H1 (cell line): ENCODE measurements around the gene MGLL. TPM values are rescaled to one million over a fixed set of nuclear protein-coding genes. Genes with fewer than 3 reads are reported as not detected.

Experiments
- CTCF ChIA-PET: fragments of 300-600 bp; sonication (Branson Sonifier 250); formaldehyde crosslinking; loops from one replicate; lab custom pipeline; 2021; ENCODE audit not compliant: partially characterized antibody; lab: Charles Lee
- POLR2A ChIA-PET: fragments of 300-600 bp; sonication (Branson Sonifier 250); formaldehyde crosslinking; loops from one replicate; lab custom pipeline; 2021; ENCODE audit warnings: inconsistent platforms; ENCODE audit not compliant: partially characterized antibody; lab: Charles Lee
- DNase-seq, 2 experiments: peaks; one replicate each; pipeline versions ENCODE4 v3.0.0 to v3.0.0-alpha.2; 2010 to 2022; ENCODE audit warnings: low spot score in 2 of 2, low read depth in 1 of 2, mixed read lengths in 1 of 2
- FAIRE-seq: peaks from 2 replicates; lab custom pipeline; 2011; peaks lifted over from hg19 to GRCh38; lab: Jason Lieb, UNC
- H2AFZ ChIP-seq: 2 replicates; pipeline ENCODE4 v1.8.1; 2012; ENCODE audit warnings: low read length, inconsistent platforms
- H2AK5ac ChIP-seq: 2 replicates; pipeline ENCODE4 v1.6.1; 2013; ENCODE audit warnings: low read depth, low read length
- H2BK120ac ChIP-seq: replicated peaks from 2 replicates; pipeline ENCODE3; 2013; ENCODE audit warnings: low read depth, low read length, inconsistent platforms
- H2BK12ac ChIP-seq: 2 replicates; pipeline ENCODE4 v1.6.1; 2013; ENCODE audit warnings: low read depth, low read length
- H2BK15ac ChIP-seq: 2 replicates; pipeline ENCODE4 v1.6.1; 2013; ENCODE audit warnings: low read length
- H2BK20ac ChIP-seq: 2 replicates; pipeline ENCODE4 v1.6.1; 2013; ENCODE audit warnings: low read length
- H2BK5ac ChIP-seq: 2 replicates; pipeline ENCODE4 v1.6.1; 2013; ENCODE audit warnings: low read depth, low read length
- H3K14ac ChIP-seq: 2 replicates; pipeline ENCODE4 v1.6.1; 2013; ENCODE audit warnings: inconsistent platforms; ENCODE audit not compliant: insufficient read length
- H3K18ac ChIP-seq: 2 replicates; pipeline ENCODE4 v1.6.1; 2013; ENCODE audit warnings: low read length; ENCODE audit errors: extremely low read depth
- H3K23ac ChIP-seq: 2 replicates; pipeline ENCODE4 v1.6.1; 2013; ENCODE audit warnings: inconsistent platforms; ENCODE audit not compliant: insufficient read length
- H3K23me2 ChIP-seq: 2 replicates; pipeline ENCODE4 v1.6.1; 2013; ENCODE audit warnings: low read depth, low read length
- H3K27ac ChIP-seq: 2 replicates; pipeline ENCODE4 v1.6.1; 2011; ENCODE audit warnings: low read depth, low read length, inconsistent platforms
- H3K27me3 ChIP-seq, 4 experiments: replicated peaks in 1 of 4; 1 replicate in 1 of 4; 2 replicates in 3 of 4; pipeline versions ENCODE4 v1.6.1 to v1.8.1; 2011 to 2013; ENCODE audit warnings: low read length in 3 of 4, mild to moderate bottlenecking in 3 of 4, inconsistent platforms in 2 of 4, mixed read lengths in 2 of 4, moderate library complexity in 1 of 4; ENCODE audit not compliant: control insufficient read depth in 3 of 4, insufficient read depth in 3 of 4; ENCODE audit errors: extremely low read depth in 1 of 4
- H3K36me3 ChIP-seq, 4 experiments: 2 replicates each; pipeline versions ENCODE4 v1.6.1 to v1.8.1; 2011 to 2013; ENCODE audit warnings: mild to moderate bottlenecking in 4 of 4, low read length in 3 of 4, moderate library complexity in 2 of 4, control low read depth in 1 of 4, inconsistent platforms in 1 of 4; ENCODE audit not compliant: insufficient read depth in 4 of 4, control insufficient read depth in 2 of 4
- H3K4ac ChIP-seq: replicated peaks from 2 replicates; pipeline ENCODE3; 2013; ENCODE audit warnings: low read length, low read depth, mixed read lengths, inconsistent platforms; ENCODE audit not compliant: insufficient read length
- H3K4me1 ChIP-seq, 4 experiments: replicated peaks in 1 of 4; 1 replicate in 1 of 4; 2 replicates in 3 of 4; pipeline versions ENCODE4 v1.6.1 to v1.8.1; 2011 to 2013; ENCODE audit warnings: low read length in 3 of 4, inconsistent platforms in 2 of 4, mixed read lengths in 1 of 4; ENCODE audit not compliant: insufficient read depth in 4 of 4, control insufficient read depth in 3 of 4
- H3K4me2 ChIP-seq, 2 experiments: 2 replicates each; pipeline versions ENCODE4 v1.6.1 to v1.8.1; 2011 to 2013; ENCODE audit warnings: low read depth in 2 of 2, low read length in 2 of 2, control low read depth in 1 of 2, inconsistent platforms in 1 of 2, mild to moderate bottlenecking in 1 of 2; ENCODE audit not compliant: insufficient read depth in 1 of 2
- H3K4me3 ChIP-seq, 4 experiments: fragments of 200-600, 300-600 bp in 1 of 4; sonication (generic), shearing (Covaris generic), sonication (Bioruptor Twin) in 1 of 4; 2 replicates each; pipeline versions ENCODE4 v1.5.1 to v1.8.1; 2011 to 2016; ENCODE audit warnings: low read length in 4 of 4, low read depth in 3 of 4, control low read depth in 2 of 4, inconsistent platforms in 2 of 4, mild to moderate bottlenecking in 2 of 4, mixed read lengths in 1 of 4, moderate library complexity in 1 of 4; ENCODE audit not compliant: insufficient read depth in 2 of 4; ENCODE audit errors: extremely low read depth in 1 of 4
- H3K56ac ChIP-seq: replicated peaks from 2 replicates; pipeline ENCODE3; 2013; ENCODE audit warnings: low read depth, mild to moderate bottlenecking, mixed read lengths, low read length, inconsistent platforms; ENCODE audit not compliant: insufficient read length
- H3K79me1 ChIP-seq: 2 replicates; pipeline ENCODE4 v1.6.1; 2013; ENCODE audit warnings: low read depth, low read length, control low read depth
- H3K79me2 ChIP-seq, 2 experiments: 2 replicates each; pipeline versions ENCODE4 v1.6.1 to v1.8.1; 2012 to 2013; ENCODE audit warnings: low read length in 2 of 2, mild to moderate bottlenecking in 2 of 2, inconsistent platforms in 1 of 2; ENCODE audit not compliant: insufficient read depth in 2 of 2, control insufficient read depth in 1 of 2
- H3K9ac ChIP-seq, 4 experiments: replicated peaks in 1 of 4; 1 replicate in 1 of 4; 2 replicates in 3 of 4; pipeline versions ENCODE4 v1.6.1 to v1.8.1; 2011 to 2013; ENCODE audit warnings: low read depth in 3 of 4, low read length in 3 of 4, control low read depth in 2 of 4, mild to moderate bottlenecking in 2 of 4, moderate library complexity in 2 of 4, inconsistent platforms in 1 of 4; ENCODE audit errors: extremely low read depth in 1 of 4
- H3K9me3 ChIP-seq, 2 experiments: 2 replicates each; pipeline versions ENCODE4 v1.6.1 to v1.8.1; 2012 to 2013; ENCODE audit warnings: mild to moderate bottlenecking in 2 of 2, moderate library complexity in 2 of 2, control low read depth in 1 of 2, inconsistent platforms in 1 of 2, low read depth in 1 of 2, low read length in 1 of 2, mixed read lengths in 1 of 2; ENCODE audit not compliant: insufficient read depth in 2 of 2
- H4K20me1 ChIP-seq, 2 experiments: replicated peaks in 1 of 2; 2 replicates each; pipeline versions ENCODE3 to v1.8.1; 2011 to 2013; ENCODE audit warnings: inconsistent platforms in 2 of 2, low read length in 2 of 2, mild to moderate bottlenecking in 1 of 2; ENCODE audit not compliant: insufficient read depth in 2 of 2, control insufficient read depth in 1 of 2
- H4K5ac ChIP-seq: 2 replicates; pipeline ENCODE4 v1.6.1; 2013; ENCODE audit warnings: low read length, low read depth, mixed read lengths, inconsistent platforms; ENCODE audit not compliant: insufficient read length
- H4K8ac ChIP-seq: 2 replicates; pipeline ENCODE4 v1.8.0; 2013; ENCODE audit warnings: mild to moderate bottlenecking, moderate library complexity, low read length, inconsistent platforms; ENCODE audit not compliant: insufficient read depth; ENCODE audit errors: extremely low read depth
- H4K91ac ChIP-seq: replicated peaks from 2 replicates; pipeline ENCODE3; 2013; ENCODE audit warnings: low read length, mixed read lengths, inconsistent platforms; ENCODE audit not compliant: insufficient read length
- BCL11A ChIP-seq, 2 experiments: IDR thresholded peaks; one replicate each; pipeline ENCODE4 v1.6.1; 2011; ENCODE audit warnings: low read depth in 2 of 2, low read length in 2 of 2, mild to moderate bottlenecking in 2 of 2
- EGR1 ChIP-seq: IDR thresholded peaks from 2 replicates; pipeline ENCODE4 v1.6.1; 2011; ENCODE audit warnings: low read depth, low read length, borderline replicate concordance
- HDAC2 ChIP-seq, 2 experiments: fragments of 300-600 bp in 1 of 2; sonication (generic) in 1 of 2; IDR thresholded peaks; 2 replicates each; pipeline ENCODE4 v1.6.1; 2011 to 2012; ENCODE audit warnings: low read depth in 2 of 2, low read length in 2 of 2, mild to moderate bottlenecking in 2 of 2, moderate library complexity in 2 of 2, borderline replicate concordance in 1 of 2, inconsistent platforms in 1 of 2
- NANOG ChIP-seq: IDR thresholded peaks from 2 replicates; pipeline ENCODE4 v1.6.1; 2011; ENCODE audit warnings: low read length, low read depth, mild to moderate bottlenecking, inconsistent platforms; ENCODE audit not compliant: insufficient read depth, poor library complexity, severe bottlenecking
- RFX5 ChIP-seq: IDR thresholded peaks from 2 replicates; pipeline ENCODE4 v1.6.1; 2011; ENCODE audit warnings: low read depth, low read length, improper control_type of control experiment, borderline replicate concordance
- YY1 ChIP-seq: IDR thresholded peaks from 2 replicates; pipeline ENCODE4 v1.6.1; 2011; ENCODE audit warnings: low read depth, mild to moderate bottlenecking, low read length
- ZNF274 ChIP-seq: IDR thresholded peaks from 2 replicates; pipeline ENCODE4 v1.7.0; 2012; ENCODE audit warnings: low read length, borderline replicate concordance; ENCODE audit errors: extremely low read depth
- whole genome bisulfite sequencing, 2 experiments: shearing (Covaris generic) in 1 of 2; methylation state at CpG; one replicate each; pipeline versions ENCODE4 v1.1.6 to v1.1.7; 2013 to 2015; ENCODE audit warnings: low lambda C conversion rate in 2 of 2, mixed read lengths in 2 of 2, inconsistent platforms in 1 of 2, low coverage in 1 of 2, missing lambda C conversion rate in 1 of 2; ENCODE audit not compliant: insufficient replicate concordance in 2 of 2, insufficient coverage in 1 of 2, insufficient read length in 1 of 2; ENCODE audit errors: extremely low coverage in 1 of 2, missing lambda C conversion rate in 1 of 2; 5-methylcytosine and 5-hydroxymethylcytosine counted together
- polyA plus RNA-seq, 7 experiments: library from polyadenylated mRNA; depleted of rRNA in 3 of 7; stranded (reverse) in 5 of 7; unstranded in 2 of 7; fragments of >200 nt in 5 of 7; fragments of 200-250 nt in 2 of 7; gene quantifications; 1 replicate in 5 of 7; 2 replicates in 1 of 7; 4 replicates in 1 of 7; pipeline versions ENCODE4 v1.2.1 to v1.2.3, GENCODE V29; 2011 to 2013; ENCODE audit warnings: missing spikeins in 2 of 7, mixed read lengths in 2 of 7
- total RNA-seq: library from RNA; stranded (reverse); fragmentation: NEBNext Ultra II Directional; extraction: Animal tissue kit (Norgen Biotek cat#: 25700); gene quantifications from 2 replicates; pipeline ENCODE4 v1.2.1, GENCODE V29; 2021

Gene MGLL
- total and polyA plus RNA-seq, 2 of the 8 experiments (the other 6 are each of a cell fraction or from before 2014, with no cell fraction given) = 0.05 to 0.34 TPM

DNA sequence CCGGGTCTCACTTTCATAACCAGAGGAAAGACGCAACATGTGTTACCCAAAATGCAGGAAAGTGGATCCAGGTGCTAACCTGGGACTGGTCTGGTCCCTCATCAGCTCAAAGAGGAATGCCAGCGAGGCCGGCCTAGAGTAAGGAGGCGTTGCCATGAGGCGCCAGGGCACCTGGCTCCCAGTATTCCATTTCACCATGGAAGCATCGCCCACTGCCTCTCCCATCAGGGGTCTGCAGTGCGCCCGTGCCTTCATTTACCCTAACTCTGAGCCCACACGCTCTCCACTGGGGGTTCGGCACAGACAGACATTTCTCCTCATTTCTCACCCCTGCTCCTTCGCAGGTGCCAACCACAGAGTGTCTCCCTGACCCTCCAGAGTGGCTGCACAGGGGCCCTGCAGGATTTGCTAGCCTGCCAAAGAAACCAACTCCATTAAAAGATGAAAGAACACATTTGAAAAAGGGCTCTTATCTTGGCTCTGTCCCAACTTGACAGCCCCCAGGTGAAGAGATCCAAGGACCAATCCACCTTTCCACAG is 88.1 kb downstream of the MGLL start:
- no peaks in the 10 kb centered on the region for H3K9me3 ChIP-seq
- H2BK12ac ChIP-seq = no peak overlapping the region
- H3K36me3 ChIP-seq = no peaks in the 10 kb centered on the region; a peak in 1 of 8 replicates
- FAIRE-seq (no peak), DNase-seq (no peak)
- H3K4me3 ChIP-seq = no peak overlapping the region
- no peak overlapping the region for H2BK15ac ChIP-seq
- no peak overlapping the region for H4K91ac ChIP-seq
- H2BK5ac ChIP-seq = no peak overlapping the region
- POLR2A ChIA-PET = no interaction called here
- H2AK5ac ChIP-seq = no peak overlapping the region; the same call in 1 of the 2 replicates
- H3K56ac ChIP-seq = no peak overlapping the region
- H4K20me1 ChIP-seq = no peaks in the 10 kb centered on the region
- 84% methylated on average over 12 of the region's 12 CpGs; no CpG with 5 or more reads in 1 of the 2 experiments for WGBS, 2 experiments
- no peak overlapping the region for H4K8ac ChIP-seq
- H3K79me2 ChIP-seq = no peaks in the 10 kb centered on the region
- no peak overlapping the region for H3K4me2 ChIP-seq
- no peak overlapping the region for H2BK20ac ChIP-seq
- no peak overlapping the region for H3K14ac ChIP-seq
- no peak overlapping the region for H2BK120ac ChIP-seq
- no peak overlapping the region for H3K27ac ChIP-seq
- no peak overlapping the region for H3K23ac ChIP-seq
- CTCF ChIA-PET = no interaction called here
- H3K18ac ChIP-seq = no peak overlapping the region
- H3K4ac ChIP-seq = no peak overlapping the region
- H3K27me3 ChIP-seq = peaks cover 0 to 2% (median 0%) of the 10 kb centered on the region in 4 experiments; a peak in 3 of 7 replicates
- H2AFZ ChIP-seq = no peak overlapping the region
- H3K4me1 ChIP-seq = peaks cover 0 to 15% (median 9%) of the 10 kb centered on the region in 4 experiments; a peak in 5 of 7 replicates
- H4K5ac ChIP-seq = no peak overlapping the region
- no peaks in the 10 kb centered on the region for H3K79me1 ChIP-seq
- no peak for TF ChIP-seq YY1
- TF ChIP-seq NANOG = no peak
- no peak for TF ChIP-seq HDAC2 (IDR thresholded peaks at IDR 0.05; ENCODE audit: borderline replicate concordance in 1 of 2, low read depth in 2 of 2, low read length in 2 of 2)
- no peak for TF ChIP-seq ZNF274
- no peak for TF ChIP-seq BCL11A (IDR thresholded peaks at IDR 0.05; ENCODE audit: low read depth in 2 of 2, low read length in 2 of 2)
- no peak for TF ChIP-seq RFX5
- no peak for TF ChIP-seq EGR1
- H3K9ac ChIP-seq = no peak overlapping the region
- no peaks in the 10 kb centered on the region for H3K23me2 ChIP-seq
